CD4-positive, alpha-beta T cell treated with Interleukin-21 for 1 hour (primary cell): ENCODE results near the gene RNU1-3.
"Not testable (repeated sequence)": the region's sequence is repeated elsewhere in the genome, so short reads cannot be mapped to it uniquely, and the experiment has no call there.

Experiments used
- DNase-seq: peaks from one replicate; pipeline ENCODE4 v3.0.0-alpha.2; 2020

RNU1-3 gene

DNA sequence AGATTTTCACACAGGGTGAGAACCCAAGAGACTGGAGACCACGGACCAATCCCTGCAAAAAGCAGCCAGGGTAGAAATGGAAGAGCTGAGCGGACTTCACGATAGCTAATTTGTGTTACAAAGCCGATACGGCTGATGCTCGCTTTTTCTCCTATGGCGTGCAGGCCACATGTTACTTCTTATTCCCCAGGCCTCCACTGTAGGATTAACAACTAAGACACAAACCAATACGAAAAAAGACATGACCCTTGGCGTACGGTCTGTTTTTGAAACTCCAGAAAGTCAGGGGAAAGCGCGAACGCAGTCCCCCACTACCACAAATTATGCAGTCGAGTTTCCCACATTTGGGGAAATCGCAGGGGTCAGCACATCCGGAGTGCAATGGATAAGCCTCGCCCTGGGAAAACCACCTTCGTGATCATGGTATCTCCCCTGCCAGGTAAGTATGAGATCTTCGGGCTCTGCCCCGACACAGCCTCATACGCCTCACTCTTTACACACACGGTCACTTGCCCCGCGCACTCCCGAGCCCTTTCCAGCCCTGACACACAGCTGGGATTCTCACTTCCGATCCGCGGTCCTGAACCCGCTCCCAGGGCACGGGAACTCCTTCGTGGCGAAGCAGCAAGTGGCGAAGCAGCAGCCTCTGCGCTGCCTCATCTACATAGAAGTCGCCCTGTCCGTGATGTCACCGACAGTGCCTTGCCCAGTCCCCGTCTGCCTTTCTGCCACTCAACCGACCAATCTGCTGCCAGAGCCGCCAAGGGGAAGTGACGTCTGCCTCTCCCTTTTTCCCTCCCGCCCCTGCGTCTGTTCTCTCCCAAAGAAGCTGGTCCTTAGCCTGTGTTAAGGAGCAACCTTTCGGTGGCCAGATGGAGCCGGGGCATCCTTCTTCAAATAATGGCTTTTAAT is at the start of gene RNU1-3:
RNU1-3 (minus strand) TSS at position 447 of the 912 bp plus-strand sequence.
- not testable (repeated sequence) for DNase-seq

DNA sequence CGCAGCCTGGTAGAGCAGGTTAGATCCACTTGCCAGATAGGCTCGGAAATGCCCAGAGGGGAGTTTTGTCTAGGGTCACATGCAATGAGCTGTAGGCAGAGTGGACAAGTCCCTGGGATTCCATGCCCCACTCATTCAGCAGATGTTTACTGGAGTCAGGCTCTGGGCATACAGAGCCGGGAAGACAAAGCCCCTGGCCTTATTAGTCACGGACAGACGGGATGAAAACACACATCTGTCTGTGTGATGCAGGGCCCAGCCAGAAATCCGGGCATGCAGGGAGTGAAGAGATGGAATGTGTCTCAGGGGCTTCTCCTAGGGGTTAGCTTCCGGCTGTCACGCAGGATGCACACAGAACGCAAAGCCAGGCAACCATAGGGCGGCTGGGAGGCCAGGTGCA is 46.7 kb upstream of the RNU1-3 start:
- not testable (repeated sequence) for DNase-seq

DNA sequence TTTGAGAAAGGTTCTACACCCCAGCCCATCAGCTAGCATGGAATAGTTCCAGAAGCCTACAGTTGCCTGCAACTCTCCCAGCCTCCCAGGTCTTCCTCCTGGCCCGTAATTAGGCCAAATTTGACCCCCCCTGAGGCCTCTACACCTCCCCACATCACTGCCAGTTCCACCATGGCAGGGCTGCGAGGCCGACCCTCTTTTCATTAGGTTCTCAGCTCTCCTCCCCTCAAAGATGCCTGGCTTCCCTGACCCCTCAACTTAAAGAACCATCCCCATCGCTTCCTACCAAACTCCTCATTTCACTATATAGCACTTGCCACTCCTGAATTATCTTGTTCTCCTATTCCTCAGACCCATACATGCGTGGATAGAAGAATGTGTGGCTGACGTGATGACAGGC is 46.2 kb upstream of the RNU1-3 start:
- not testable (repeated sequence) for DNase-seq

DNA sequence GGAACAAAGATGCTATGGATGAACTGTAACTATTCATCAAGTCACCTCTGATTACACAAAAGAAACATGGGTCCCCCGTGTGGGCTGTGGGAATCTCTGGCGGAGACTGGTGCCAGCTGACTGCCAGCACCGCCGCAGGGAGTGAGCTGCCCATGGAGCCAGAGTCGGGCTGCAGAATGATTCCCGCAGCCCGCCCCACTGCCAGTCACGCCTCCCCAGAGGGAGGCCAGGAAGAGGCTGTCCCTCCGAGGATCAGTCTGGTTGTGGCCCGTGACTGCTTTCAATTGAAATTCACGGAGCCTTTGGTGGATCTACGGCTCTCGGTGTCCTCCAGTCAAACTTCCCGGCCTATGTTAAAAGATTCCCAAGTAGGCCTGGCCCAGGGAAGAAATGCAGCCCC is 45.8 kb upstream of the RNU1-3 start:
- not testable (repeated sequence) for DNase-seq

DNA sequence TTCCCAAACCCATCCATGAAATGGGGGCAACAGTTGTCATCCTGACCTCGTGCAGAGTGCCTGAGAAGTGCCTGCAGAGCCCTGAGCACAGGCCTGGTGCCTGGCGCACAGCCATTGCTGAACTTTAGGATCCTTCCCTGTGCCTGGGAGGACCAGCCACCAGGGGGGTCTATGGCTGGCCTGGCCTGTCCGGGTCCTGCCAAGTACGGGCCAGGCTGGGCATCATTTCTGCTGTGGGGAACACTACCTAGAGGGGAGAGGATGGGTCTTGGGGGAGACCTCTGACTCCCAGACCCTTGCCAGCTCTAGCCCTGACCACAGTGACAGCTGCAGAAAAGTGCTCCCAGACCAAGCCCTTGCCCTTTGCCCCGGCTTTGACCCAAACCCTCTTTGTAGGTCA is 45.4 kb upstream of the RNU1-3 start:
- DNase-seq = not testable (repeated sequence)

DNA sequence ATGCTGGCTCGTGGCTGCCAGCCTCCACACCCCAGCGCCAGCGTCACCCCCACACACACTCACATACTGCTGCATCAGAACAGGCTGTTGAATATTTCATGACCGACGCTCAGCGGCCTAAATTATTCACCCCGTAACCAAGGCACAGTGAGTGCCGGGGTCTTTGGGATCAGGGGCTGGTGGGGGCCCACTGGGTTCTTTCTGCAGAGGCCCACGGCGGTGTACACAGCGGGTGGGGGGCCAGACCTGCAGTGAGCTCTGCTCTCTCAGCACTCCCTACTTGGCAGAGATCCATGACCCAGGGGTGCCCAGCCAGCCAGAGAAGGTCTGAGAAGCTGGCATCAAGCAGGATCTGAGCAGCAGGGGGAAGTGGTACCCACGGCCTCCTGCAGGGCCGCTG is 43.9 kb upstream of the RNU1-3 start:
- DNase-seq = not testable (repeated sequence)

DNA sequence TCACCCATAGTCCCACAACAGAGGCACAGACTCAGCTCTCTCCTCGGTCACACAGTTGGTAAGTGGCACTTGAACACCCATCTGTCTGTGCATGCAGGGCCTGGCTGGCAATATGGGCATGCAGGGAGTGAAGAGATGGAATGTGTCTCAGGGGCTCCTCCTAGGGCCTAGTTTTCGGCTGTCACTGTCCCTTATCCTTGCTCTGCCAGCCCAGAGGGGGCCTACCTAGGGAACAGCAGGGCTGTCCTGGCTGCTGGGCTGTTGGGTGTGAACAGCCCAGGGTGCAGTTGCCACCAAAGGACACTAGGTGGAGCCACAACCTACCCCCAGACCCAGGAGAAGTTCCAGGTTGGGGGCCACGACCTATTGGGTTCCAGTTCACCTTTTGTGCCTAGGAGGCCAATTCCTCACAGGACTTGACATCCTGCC is 42.9 kb upstream of the RNU1-3 start:
- peak; percentile 56 for DNase-seq

DNA sequence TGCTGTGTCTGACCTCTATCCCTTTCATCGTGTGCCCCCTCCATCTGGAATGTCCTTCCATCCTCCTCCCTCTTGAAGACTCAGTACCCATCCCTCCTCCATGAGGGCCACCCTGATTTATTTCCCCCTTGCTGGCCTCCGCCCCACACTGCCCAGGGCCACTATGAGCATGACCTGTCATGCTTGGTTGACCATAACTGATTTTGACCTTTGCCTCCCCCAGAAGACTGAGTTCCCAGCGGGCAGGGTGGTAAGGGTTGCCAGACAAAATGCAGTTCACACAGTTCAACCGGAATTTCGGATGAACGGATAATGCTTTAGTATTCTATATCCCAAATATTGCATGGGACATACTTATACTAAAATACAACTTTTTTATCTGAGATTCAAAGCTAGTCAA is 42.0 kb upstream of the RNU1-3 start:
- DNase-seq = not testable (repeated sequence)

DNA sequence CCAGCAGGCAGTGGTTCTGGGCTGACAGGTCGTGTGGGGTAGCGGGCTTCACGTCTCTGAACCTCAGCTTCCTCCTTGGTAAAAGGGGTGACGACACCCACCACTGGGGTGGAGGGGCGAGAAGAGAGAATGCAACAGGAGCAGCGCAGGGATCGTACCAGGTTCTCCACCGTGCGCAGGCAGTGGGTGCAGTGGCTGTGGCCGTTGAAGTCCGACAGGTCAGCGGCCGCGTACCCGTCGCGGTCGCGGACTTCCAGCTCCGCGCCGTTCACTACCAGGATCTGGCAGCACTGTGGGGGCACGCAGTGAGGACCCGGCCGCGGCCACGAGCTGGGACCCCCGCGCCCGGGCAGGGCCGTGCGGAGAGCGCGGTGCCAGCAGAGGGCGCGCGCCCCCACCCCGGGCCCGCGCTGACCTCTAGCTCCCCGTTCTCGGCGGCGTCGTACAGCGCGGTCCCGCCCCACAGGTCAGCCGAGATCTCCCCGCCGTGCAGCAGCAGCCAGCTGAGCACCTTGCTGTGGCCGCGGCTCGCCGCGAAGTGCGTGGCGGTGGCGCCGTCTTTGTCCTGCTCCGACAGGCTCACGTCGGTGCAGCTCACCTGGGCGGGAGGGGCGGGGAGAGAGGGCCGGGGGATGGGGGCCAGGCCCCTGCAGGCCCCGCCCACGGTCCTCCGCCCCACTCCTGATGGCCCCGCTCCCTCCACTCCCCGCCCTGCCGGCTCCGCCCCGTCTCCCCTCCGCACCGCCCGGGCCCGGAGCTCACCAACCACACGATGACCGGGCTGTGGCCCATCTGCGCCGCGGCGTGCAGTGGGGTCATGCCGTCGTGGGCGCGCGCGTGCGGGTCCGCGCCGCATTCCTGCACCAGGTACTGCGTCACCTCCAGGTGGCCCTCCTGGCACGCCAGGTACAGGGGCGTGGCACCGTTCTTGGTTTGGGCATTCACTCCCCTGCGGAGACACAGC is 40.7 kb upstream of the RNU1-3 start:
- not testable (repeated sequence) for DNase-seq

DNA sequence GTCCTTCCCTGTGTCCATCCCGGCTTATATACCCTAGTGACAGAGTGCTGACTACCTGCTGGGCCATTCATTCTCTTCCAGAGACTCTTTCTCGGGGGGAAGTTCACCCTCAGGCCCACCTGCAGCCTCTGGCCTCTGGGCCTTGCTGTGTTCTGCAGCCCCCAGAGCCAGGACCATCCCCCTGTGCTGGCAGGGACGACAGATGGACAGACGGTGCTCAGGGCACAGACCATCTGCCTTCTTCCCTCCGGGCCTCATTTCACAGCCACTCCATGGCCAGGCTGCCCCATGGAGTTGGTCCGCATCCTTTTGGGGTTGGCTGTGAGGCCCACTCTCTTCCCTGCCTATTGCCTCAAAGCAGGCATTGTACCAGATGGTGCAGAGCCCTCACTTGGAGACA is 39.6 kb upstream of the RNU1-3 start:
- DNase-seq = not testable (repeated sequence)

DNA sequence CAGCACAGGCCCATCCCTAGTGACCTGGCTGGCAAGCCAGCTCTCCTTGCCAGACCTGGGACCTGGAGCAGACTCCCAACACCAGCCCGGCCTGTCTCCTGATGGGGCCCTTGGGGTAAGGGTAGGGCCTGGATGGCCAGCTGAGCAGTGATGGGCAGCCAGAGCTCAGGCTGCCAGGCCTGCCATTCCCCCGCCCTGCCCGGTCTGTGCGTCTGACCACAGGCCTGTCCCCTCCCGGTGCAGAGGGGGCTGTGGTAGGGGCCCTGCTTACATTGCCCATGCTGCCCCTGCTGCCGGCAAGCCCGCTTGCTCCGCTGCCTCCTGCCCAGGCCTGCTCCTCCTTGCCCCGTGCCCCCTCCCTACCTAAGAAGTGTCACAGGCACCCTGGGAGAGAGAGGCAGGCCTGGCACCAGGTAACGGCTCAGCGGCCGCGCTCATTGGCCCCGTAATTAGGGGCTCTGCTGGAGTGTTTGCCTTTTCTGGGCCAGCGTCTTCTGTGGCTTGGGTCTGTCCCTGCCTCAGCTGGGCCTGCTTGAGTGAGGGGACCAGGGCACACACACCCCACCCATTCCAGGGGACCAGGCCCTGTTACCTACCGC is 37.9 kb upstream of the RNU1-3 start:
- not testable (repeated sequence) for DNase-seq

DNA sequence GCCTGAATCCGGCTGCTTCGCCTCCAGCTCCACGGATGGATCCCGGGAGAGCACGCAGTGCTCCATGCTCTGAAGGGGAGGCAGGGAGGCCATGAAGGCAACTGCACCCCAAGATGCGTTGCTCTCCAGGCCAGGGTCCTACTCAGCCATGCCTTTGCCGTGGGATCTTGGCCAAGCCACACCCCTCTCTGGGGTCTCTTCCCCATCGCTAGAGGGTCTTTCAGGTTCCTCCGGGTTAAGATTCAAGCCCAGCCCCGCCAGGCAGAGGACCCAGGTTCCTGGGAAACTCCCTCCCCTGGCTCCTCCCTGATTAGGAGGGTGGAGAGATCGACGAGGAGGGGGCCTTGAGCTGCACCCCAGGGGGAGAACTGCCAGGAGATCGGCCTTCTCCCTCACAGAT is 37.3 kb upstream of the RNU1-3 start:
- DNase-seq = not testable (repeated sequence)

DNA sequence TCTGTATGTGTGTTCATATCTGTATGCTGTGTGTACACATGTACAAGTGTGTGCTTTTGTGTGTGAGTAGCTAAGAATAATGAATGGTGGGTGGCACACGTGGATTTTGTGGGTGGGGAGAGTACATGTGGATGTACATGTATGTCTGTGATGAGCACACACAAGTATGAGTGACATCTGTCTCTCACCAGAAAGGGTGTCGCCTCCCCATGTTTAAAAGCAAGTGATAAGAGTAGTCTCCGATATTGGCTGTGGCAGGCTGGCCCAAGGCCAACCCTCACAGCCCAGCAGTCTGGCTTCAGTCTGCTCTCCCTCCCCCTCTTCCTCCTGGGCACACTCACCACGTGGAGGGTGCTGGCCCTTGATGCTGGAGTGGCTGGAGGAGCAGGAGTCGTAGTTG is 36.9 kb upstream of the RNU1-3 start:
- not testable (repeated sequence) for DNase-seq

DNA sequence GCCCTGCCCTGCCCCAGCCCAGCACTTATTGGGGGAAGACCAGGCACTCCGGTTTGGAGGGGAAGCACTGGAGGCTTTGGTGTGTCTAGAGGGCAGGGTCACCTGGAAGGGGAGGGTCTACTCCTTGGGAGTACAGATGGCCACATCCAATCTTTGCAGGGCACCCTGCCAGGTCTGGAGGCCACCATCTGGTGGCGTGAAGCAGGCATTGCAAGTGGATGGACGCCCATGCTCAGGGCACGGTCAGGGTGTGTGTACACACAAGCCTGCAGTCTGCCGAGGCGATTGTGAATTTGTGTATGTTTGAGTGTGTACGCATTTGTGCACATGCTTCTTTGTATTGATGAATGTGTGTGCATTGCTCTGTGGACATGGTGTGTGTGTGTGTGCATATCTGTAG is 36.4 kb upstream of the RNU1-3 start:
- DNase-seq = not testable (repeated sequence)

DNA sequence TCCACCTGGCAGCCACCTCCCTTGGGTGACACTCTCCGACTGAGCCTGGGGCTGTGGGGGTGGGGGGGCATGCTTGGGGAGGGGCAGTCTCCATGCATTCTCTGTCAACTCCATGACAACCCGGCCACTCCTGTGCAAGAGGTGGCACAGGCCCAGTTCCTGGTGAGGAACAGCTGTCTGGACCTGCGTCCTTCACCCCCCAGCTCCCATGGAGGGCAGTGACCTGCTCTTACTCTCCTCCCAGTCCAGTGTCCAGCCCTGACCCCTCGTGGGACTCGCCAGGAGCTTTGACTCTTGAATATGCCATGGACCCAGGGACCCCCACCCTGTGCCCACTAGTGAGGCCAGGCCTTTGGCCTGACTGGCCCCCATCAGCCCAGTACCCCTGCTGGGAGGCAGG is 35.5 kb upstream of the RNU1-3 start:
- not testable (repeated sequence) for DNase-seq

DNA sequence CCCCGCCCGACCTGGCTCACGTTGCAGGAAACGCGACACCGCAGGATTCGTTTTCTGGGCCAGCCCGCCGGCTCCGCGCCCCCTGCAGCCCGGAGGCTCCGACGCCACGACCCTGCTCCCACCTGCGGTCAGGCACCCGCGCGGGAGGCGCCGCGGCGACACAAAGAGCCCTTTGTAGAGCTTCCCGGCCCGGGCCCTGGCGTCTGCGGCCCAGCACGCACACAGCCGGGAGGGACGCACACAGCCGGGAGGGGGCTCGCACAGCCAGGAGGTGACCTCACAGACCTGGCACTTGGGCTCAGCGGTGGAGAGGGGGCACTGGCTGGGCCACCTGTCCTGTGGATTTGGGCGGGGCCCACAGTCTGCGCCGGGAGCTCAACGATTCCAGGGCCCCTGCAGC is 34.4 kb upstream of the RNU1-3 start:
- DNase-seq = not testable (repeated sequence)

DNA sequence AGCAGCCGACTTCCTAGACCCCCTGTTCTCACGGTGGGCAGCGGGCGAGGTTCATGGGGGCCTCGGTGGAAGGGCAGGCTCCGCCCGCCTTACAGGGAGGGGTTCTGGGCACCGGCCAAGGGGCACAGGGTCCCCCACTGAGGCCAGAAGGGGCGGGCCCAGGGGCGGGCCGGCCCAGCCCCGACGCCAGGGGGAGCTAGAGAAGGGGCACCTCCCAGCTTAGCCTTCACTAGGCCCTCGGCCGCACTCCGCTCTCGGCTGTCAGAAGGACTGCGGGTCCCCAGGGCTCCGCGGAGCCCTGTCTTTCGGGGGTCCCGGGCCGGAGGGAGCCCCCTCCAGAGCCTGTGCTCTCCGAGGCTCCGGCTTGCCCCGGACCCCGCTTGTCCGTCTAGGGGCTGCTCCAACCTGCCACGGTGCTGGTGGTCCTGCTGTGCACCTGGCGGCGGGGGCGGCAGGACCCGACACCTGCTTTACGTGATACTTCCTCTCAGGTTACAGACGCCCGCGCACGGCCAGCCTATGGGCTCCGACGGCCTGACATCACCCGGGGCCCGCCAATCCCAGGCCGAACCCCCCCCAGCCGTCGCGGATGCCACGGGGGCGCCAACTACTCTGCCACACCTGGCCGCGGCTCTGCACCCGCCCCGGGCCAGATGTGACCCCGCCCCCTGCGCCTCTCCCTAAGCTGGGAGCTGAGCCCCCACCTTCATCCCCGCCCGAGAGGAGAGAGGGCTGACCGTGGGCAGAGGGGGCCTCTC is 33.6 kb upstream of the RNU1-3 start:
- not testable (repeated sequence) for DNase-seq

DNA sequence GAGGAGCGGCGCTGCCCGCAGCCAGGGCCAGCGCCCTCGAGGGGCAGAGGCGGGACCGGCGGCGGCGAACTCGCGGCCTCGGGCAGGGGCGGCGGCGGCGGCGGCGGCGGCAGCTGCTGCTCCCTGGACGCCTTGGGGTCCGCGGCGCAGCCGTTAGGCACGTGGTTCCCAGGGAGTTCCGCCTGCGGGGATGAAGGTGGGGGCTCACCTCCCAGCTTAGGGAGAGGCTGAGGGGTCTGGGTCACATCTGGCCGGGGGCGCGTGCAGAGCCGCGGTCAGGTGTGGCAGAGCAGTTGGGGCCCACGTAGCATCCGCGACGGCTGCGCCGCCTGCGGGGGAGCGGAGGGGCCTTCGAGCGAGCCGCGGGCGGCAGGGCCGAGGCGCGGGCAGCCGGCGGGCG is 32.7 kb upstream of the RNU1-3 start:
- not testable (repeated sequence) for DNase-seq

DNA sequence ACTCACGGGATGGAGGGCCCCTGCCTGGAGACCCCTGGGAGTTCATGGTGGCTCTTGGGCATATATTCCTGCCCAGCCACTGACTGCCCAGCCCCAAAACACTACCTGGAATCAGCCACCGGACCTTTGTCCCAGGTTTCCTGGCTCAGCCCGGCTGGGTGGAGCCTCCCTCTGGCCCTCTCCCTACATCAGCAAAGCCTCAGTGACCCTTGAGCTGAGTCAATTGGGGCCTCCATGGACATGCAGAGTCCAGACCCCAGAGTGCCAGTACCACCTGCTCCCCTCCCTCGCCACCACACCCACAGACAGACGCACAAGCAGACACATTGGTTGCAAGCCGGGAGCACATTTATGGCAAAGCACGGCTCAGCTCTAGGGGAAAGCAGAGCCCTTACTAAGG is 30.4 kb upstream of the RNU1-3 start:
- not testable (repeated sequence) for DNase-seq

DNA sequence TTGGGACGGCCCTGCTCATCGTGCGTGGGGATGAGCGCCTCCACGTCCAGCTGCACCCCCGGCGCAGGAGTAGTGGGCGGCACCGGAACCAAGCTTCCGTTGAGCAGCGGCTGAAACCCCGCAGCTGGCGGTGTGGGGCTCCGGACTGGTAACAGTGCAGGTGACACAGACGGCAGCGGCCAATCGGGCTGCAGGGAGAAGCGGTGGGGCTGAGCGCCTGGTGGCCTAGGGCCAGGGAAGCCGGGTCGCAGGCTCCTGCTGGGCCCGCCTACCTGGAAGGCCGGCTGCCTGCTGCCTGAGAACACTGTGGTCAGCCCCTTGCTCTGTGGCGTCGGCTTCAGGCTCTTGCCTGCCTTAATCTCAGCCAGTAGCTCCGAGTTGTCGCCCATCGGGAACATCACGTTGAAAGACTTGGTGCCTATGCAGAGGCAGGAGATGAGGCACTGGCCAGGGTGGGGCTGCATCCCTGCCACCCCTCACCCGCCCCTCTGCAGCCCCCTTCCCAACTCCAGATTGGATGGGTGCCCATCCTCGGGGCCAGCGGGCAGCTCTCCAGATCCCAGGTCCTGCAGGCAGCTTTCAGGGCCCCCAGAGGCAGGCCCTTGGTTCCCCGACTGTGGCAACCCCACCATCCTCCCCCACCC is 29.9 kb upstream of the RNU1-3 start:
- not testable (repeated sequence) for DNase-seq

DNA sequence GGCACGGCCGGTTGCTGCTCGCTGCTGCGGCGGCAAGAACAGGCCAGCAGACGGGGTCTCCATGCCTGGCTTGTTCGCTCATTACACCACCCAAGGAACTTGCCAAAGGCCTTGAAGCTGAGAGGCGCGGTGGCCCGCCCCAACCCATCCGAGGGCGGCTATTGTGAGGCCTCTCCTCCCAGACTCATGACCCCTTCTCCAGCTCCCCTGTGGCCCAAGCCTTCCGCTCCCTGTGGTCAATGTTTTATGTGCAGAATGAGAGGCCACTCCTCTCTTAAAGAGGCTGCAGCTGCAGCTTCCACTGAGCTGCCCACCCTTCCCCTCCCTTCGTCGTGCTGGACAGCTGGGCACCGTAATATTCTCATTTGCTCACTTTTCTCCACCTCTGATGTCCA is 27.6 kb upstream of the RNU1-3 start:
- not testable (repeated sequence) for DNase-seq
